Immature natural killer cell (primary cell): ENCODE data around the gene ACTRT3. TPM values are rescaled to one million over a fixed set of nuclear protein-coding genes. Genes with fewer than 3 reads are reported as not detected.

Source experiments
- DNase-seq, 3 donors: peaks; one replicate each; pipeline ENCODE4 v3.0.0; 2022; ENCODE audit warnings: mixed read lengths in 1 of 3
- H3K27ac Mint-ChIP-seq, 6 donors: one replicate each; pipeline ENCODE4 v1.8.0; 2020; ENCODE audit warnings: mixed read lengths in 6 of 6, mild to moderate bottlenecking in 5 of 6, inconsistent platforms in 4 of 6, moderate library complexity in 3 of 6
- H3K27me3 Mint-ChIP-seq, 3 donors: one replicate each; pipeline ENCODE4 v1.8.0; 2020 to 2021; ENCODE audit warnings: low read depth in 3 of 3, mild to moderate bottlenecking in 3 of 3, mixed read lengths in 3 of 3, moderate library complexity in 3 of 3, inconsistent platforms in 1 of 3
- H3K36me3 Mint-ChIP-seq, 3 donors: one replicate each; pipeline ENCODE4 v1.8.0; 2020; ENCODE audit warnings: mixed read lengths in 3 of 3, inconsistent platforms in 2 of 3, mild to moderate bottlenecking in 2 of 3
- H3K4me1 Mint-ChIP-seq, 2 donors: one replicate each; pipeline ENCODE4 v1.8.0; 2020; ENCODE audit warnings: inconsistent platforms in 2 of 2, mild to moderate bottlenecking in 2 of 2, mixed read lengths in 2 of 2, moderate library complexity in 1 of 2
- H3K4me3 Mint-ChIP-seq, 5 donors: one replicate each; pipeline ENCODE4 v1.8.0; 2020; ENCODE audit warnings: mild to moderate bottlenecking in 5 of 5, mixed read lengths in 5 of 5, inconsistent platforms in 3 of 5, moderate library complexity in 3 of 5
- H3K9me3 Mint-ChIP-seq, 6 donors: one replicate each; pipeline ENCODE4 v1.8.0; 2020; ENCODE audit warnings: mild to moderate bottlenecking in 6 of 6, mixed read lengths in 6 of 6, inconsistent platforms in 4 of 6, moderate library complexity in 3 of 6
- polyA plus RNA-seq, 3 donors: library from polyadenylated mRNA; unstranded; fragments of 300-500 nt; fragmentation: Illumina TruSeq; gene quantifications; one replicate each; pipeline ENCODE4 v1.2.3, GENCODE V29; 2021

ACTRT3 gene
- polyA plus RNA-seq, 3 donors from 2014 or later, result 0.42 to 0.67 (median 0.47) TPM

GRCh38 chr3:169790219-169790618, 20.9 kb upstream of the ACTRT3 start:
- Mint-ChIP-seq H3K4me1 (peaks cover 4 to 17% of the 10 kb centered on the region in 2 donors), H3K4me3 (no peak overlapping the region), H3K27me3 (no peaks in the 10 kb centered on the region), H3K36me3 (peaks cover 11 to 26% (median 19%) of the 10 kb centered on the region in 3 donors), H3K9me3 (no peaks in the 10 kb centered on the region), H3K27ac (no peak overlapping the region)
- no peak for DNase-seq

DNA sequence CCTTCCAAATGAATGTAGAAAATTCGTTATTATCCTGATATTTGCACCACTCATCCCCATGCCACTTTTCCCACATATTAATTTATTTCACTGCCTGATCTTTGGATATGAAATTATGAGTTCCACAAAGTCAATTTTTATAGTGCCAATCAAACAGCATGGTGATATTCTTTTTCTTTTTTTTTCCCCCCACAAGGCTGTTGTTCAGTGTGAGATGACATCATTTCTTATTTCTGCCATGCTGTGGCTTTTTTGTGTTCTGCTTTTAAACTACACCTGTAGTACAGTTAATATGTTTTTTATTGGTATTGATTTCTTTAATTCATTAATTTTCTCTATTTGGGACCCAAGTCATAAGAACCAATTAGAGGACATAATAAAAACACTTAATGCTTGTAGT, 18.4 kb upstream of the ACTRT3 start:
- Mint-ChIP-seq H3K27ac (no peak overlapping the region), H3K36me3 (peaks cover 17 to 28% (median 19%) of the 10 kb centered on the region in 3 donors), H3K27me3 (no peaks in the 10 kb centered on the region), H3K9me3 (no peaks in the 10 kb centered on the region), H3K4me3 (no peak overlapping the region), H3K4me1 (peaks cover 4 to 17% of the 10 kb centered on the region in 2 donors)
- no peak for DNase-seq

- H3K4me3 Mint-ChIP-seq, result no peak overlapping the region
These were observed 17.8 kb upstream of the ACTRT3 start for GRCh38 chr3:169787120-169787519.

DNA sequence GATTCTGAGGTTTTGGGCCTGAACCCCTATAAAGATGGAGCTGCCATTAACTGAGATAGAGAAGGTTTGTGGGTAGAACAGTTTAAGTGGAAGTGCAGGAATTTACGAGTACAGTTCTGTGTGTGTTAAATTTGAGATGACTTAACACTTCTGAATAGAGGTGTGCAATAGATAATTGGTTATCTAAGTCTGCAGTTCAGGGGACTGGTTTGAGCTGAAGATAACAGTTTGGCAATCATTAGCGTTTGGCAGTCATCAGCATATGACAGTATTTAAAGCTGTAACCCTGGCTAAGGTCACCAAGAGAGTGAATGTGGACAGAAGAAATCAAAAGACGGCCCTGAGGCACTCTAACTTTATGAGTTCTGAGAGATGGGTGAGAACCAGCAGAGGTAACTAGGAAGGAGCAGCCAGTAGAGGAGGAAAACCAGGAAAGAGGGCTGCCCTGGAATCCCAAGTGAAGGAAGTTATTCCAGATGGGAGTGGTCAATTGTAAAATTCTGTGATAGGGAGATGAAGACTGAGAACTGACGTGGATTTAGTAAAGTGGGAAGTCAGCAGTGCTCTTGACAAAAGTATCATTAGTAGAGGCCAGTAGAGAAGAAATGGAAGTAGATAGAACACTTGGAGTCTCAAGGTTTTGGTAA, 12.0 kb upstream of the ACTRT3 start:
- H3K4me1 Mint-ChIP-seq, result peaks cover 33 to 63% of the 10 kb centered on the region in 2 donors
- H3K4me3 Mint-ChIP-seq, result peak overlapping the region in 4 of 5 donors; percentile 56 to 84 (median 71)
- DNase-seq, result no peak
- H3K27me3 Mint-ChIP-seq, result peaks cover 0 to 2% (median 0%) of the 10 kb centered on the region in 3 donors
- no peaks in the 10 kb centered on the region for H3K9me3 Mint-ChIP-seq
- H3K27ac Mint-ChIP-seq, result peak overlapping the region; percentile 14 to 77 (median 65)
- H3K36me3 Mint-ChIP-seq, result peaks cover 35 to 53% (median 36%) of the 10 kb centered on the region in 3 donors

More at GRCh38 chr3:169787120-169787519, 17.8 kb upstream of the ACTRT3 start:
- peaks cover 21 to 34% (median 23%) of the 10 kb centered on the region in 3 donors for H3K36me3 Mint-ChIP-seq
- peaks cover 7 to 23% of the 10 kb centered on the region in 2 donors for H3K4me1 Mint-ChIP-seq
- no peaks in the 10 kb centered on the region for H3K27me3 Mint-ChIP-seq
- no peak overlapping the region for H3K27ac Mint-ChIP-seq
- no peak for DNase-seq
- H3K9me3 Mint-ChIP-seq, result no peaks in the 10 kb centered on the region

GRCh38 chr3:169780742-169781141, 11.4 kb upstream of the ACTRT3 start:
- Mint-ChIP-seq H3K9me3 (no peaks in the 10 kb centered on the region), H3K4me1 (peaks cover 33 to 63% of the 10 kb centered on the region in 2 donors), H3K36me3 (peaks cover 33 to 51% (median 35%) of the 10 kb centered on the region in 3 donors), H3K27ac (peak overlapping the region; percentile 3 to 77 (median 58)), H3K27me3 (peaks cover 0 to 2% (median 0%) of the 10 kb centered on the region in 3 donors), H3K4me3 (peak overlapping the region; percentile 56 to 84 (median 64))
- peak in 2 of 3 donors; percentile 12 to 28 for DNase-seq

DNA sequence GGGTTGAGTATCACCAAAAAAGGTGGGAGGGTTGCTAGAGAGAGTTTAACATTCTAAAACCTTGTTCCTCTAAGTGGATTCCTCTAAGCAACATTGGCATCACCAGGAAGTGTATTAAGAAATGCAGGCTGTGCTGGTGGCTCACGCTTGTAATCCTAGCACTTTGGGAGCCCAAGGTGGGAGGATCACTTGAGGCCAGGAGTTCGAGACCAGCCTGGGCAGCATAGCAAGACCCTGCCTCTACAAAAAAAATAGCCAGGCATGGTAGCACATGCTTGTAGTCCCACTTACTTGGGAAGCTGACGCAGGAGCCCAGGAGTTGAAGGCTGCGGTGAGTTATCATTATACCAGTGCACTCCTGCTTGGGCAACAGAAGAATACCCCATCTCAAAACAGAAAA, 8.5 kb upstream of the ACTRT3 start:
- H3K27me3 Mint-ChIP-seq, result peaks cover 3 to 11% (median 8%) of the 10 kb centered on the region in 3 donors
- DNase-seq, result no peak
- H3K9me3 Mint-ChIP-seq, result no peaks in the 10 kb centered on the region
- no peak overlapping the region for H3K4me3 Mint-ChIP-seq
- H3K36me3 Mint-ChIP-seq, result peaks cover 25 to 47% (median 28%) of the 10 kb centered on the region in 3 donors
- peaks cover 50 to 86% of the 10 kb centered on the region in 2 donors for H3K4me1 Mint-ChIP-seq
- H3K27ac Mint-ChIP-seq, result peak overlapping the region in 2 of 6 donors; percentile 28 to 37

- Mint-ChIP-seq H3K27me3 (peaks cover 21 to 28% (median 25%) of the 10 kb centered on the region in 3 donors), H3K9me3 (no peaks in the 10 kb centered on the region), H3K4me3 (peak overlapping the region; percentile 94 to 100 (median 99)), H3K4me1 (peaks cover 37 to 74% of the 10 kb centered on the region in 2 donors), H3K36me3 (peaks cover 7 to 25% (median 9%) of the 10 kb centered on the region in 3 donors), H3K27ac (peak overlapping the region; percentile 98 to 100 (median 100))
- no peak for DNase-seq
These were observed 4.8 kb upstream of the ACTRT3 start for GRCh38 chr3:169774186-169774585.

DNA sequence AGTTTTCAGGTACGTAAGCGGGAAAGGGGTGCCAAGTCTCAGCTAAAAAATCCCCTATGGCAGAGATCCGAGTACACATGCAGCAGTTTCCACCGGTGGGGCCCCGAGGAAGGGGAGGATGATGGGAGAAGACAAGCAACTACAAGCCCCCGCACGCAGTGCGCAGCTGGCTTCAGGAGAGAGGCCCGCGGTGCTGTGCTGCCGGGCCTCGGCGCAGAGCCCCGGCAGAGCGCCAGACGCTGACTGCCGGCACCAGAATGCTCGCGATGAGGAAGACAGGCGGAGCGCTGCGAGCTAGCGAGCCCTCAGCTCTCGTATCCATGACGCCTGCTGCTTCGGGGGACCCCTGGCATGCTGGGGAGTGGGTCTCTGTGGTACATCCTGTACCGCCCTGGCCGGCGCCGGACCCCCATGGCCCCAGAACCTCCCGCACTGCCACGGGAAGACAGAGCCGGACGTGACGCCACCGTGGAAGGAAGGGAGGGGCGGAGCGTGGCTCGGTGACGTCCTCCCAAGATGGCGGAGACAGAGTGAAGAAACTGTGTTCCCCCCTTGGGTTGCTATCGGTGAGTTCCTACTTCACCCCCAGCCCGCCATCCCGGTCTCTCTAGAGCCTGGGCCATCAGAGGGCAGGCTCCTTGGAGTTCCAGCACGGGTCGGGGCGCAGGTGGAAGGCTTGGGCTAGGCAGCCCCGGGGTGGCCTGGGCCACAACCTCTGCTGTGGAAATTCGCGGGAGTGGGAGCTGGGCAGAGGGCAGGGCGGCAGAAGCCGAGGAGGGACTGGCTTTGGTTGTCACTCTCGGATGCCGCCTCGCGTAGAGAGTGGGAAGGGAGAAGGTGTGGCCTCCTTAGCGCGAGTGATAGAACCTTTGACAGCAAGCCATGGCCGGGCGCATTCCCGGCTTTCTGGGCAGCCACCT, 3.8 kb upstream of the ACTRT3 start, which contains the start of gene MYNN:
MYNN (plus strand) TSS at position 500 of the 920 bp plus-strand sequence. CDS start 900 bp downstream, outside the sequence.
- peaks cover 21 to 28% (median 25%) of the 10 kb centered on the region in 3 donors for H3K27me3 Mint-ChIP-seq
- DNase-seq, result peak; percentile 91 to 92 (median 92)
- H3K36me3 Mint-ChIP-seq, result peaks cover 3 to 19% (median 4%) of the 10 kb centered on the region in 3 donors
- no peaks in the 10 kb centered on the region for H3K9me3 Mint-ChIP-seq
- H3K4me1 Mint-ChIP-seq, result peaks cover 36 to 64% of the 10 kb centered on the region in 2 donors
- peak within 1 kb of the TSS; percentile 94 to 100 (median 99) for H3K4me3 Mint-ChIP-seq
- H3K27ac Mint-ChIP-seq, result peak within 1 kb of the TSS; percentile 98 to 100 (median 100)

DNA sequence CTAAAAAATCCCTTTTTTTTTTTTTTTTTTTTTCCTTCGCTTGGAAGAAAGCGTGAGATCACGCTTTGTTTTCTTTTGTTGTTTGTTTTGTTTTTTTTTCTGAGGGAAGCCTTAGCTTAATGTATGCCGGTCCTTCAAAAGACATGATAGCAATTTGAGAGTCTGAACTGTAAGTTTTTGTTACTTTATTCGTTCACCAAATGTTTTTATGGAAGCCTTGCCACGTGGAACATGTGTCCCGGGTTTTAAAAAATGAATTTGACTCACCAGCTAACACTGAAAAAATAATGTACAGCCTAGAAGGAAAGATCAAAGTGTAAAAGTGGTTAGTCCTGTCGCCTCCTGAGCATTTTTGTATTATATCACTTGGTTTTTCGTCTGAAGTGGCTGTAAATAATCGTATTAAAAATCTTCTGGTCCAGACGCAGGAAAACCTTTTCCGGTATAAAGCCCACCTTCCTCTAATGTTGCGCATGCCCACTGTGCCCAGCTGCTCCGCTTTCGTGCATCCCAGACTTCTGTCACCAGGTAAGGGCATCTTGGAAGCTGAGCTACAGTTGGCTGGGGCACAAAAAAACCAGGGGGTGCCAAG, 3.0 kb upstream of the ACTRT3 start:
- peaks cover 34 to 57% of the 10 kb centered on the region in 2 donors for H3K4me1 Mint-ChIP-seq
- peak overlapping the region; percentile 94 to 100 (median 99) for H3K4me3 Mint-ChIP-seq
- H3K9me3 Mint-ChIP-seq, result no peaks in the 10 kb centered on the region
- peak overlapping the region; percentile 98 to 100 (median 100) for H3K27ac Mint-ChIP-seq
- DNase-seq, result peak; percentile 69 to 74 (median 72)
- peaks cover 21 to 28% (median 25%) of the 10 kb centered on the region in 3 donors for H3K27me3 Mint-ChIP-seq
- peaks cover 2 to 14% (median 3%) of the 10 kb centered on the region in 3 donors for H3K36me3 Mint-ChIP-seq

DNA sequence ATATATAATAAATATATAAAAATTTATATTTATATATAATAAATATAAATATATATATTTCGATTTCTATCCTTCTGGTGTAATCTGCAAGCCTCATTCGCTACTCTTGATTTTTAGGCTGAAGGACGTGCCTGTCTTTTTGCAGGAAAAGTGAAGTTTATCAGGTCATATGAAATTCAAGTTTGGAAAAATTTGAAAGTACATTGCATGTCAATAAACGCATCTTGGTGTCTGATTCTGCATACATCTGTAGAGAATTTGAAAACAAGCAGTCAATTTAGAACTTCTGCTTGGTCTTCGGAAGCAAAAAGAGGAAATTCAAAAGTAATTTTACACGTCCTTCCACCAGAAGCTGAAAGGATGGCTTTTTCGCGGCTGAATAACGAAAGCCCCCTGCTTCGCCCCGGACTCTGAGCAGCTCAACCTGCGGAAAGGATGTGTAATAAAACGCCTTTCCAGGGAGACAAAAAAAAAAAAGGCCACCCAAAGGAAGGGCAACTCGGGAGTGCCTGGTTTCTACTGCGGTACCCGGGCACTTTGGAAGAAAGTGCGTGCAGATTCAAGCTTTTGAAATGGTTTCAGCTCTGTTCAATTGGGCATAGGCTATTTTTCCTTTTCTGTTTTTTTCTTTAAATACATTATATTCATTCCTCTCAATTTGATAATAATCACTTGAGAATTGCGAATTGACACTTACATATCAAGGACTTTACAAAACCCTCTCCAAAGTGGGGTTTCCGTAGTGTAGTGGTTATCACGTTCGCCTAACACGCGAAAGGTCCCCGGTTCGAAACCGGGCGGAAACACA, 2.3 kb upstream of the ACTRT3 start:
- Mint-ChIP-seq H3K4me3 (peak overlapping the region; percentile 94 to 100 (median 99)), H3K4me1 (peaks cover 34 to 50% of the 10 kb centered on the region in 2 donors), H3K36me3 (peaks cover 0 to 7% (median 3%) of the 10 kb centered on the region in 3 donors), H3K27me3 (peaks cover 21 to 28% (median 25%) of the 10 kb centered on the region in 3 donors), H3K27ac (peak overlapping the region; percentile 98 to 100 (median 100)), H3K9me3 (no peaks in the 10 kb centered on the region)
- peak; percentile 83 to 86 (median 85) for DNase-seq

- Mint-ChIP-seq H3K27ac (peak within 1 kb of the TSS; percentile 93 to 98 (median 96)), H3K4me1 (peaks cover 32 to 40% of the 10 kb centered on the region in 2 donors), H3K9me3 (peaks cover 0 to 2% (median 0%) of the 10 kb centered on the region in 6 donors), H3K27me3 (peaks cover 10 to 18% (median 17%) of the 10 kb centered on the region in 3 donors), H3K4me3 (peak within 1 kb of the TSS; percentile 93 to 97 (median 94)), H3K36me3 (no peaks in the 10 kb centered on the region)
- peak; percentile 89 to 92 (median 90) for DNase-seq
These were observed 4.3 kb downstream of the ACTRT3 start, which contains the start of gene TERC for GRCh38 chr3:169764882-169765612. TERC (minus strand) TSS chr3:169765060.
